Adipocyte (in vitro differentiated cells): ENCODE measurements around the gene SAA4.
"Not testable (repeated sequence)": the region's sequence is repeated elsewhere in the genome, so short reads cannot be mapped to it uniquely, and the experiment has no call there.

Experiments
- DNase-seq: peaks from one replicate; pipeline ENCODE4 v3.0.0-alpha.2; 2015; ENCODE audit warnings: low read depth
- H3K27me3 ChIP-seq: replicated peaks from 2 replicates; pipeline ENCODE4 v1.7.0; 2013; ENCODE audit warnings: mild to moderate bottlenecking, low read length, moderate library complexity; ENCODE audit not compliant: control insufficient read depth, insufficient read depth
- H3K36me3 ChIP-seq: 2 replicates; pipeline ENCODE4 v1.7.0; 2013; ENCODE audit warnings: low read length, mild to moderate bottlenecking, moderate library complexity; ENCODE audit not compliant: control insufficient read depth, insufficient read depth, severe bottlenecking
- H3K4me1 ChIP-seq: 2 replicates; pipeline ENCODE4 v1.7.0; 2013; ENCODE audit warnings: mild to moderate bottlenecking, low read length, moderate library complexity; ENCODE audit not compliant: control insufficient read depth, insufficient read depth
- H3K4me3 ChIP-seq: 2 replicates; pipeline ENCODE4 v1.7.0; 2013; ENCODE audit warnings: mild to moderate bottlenecking, low read length, moderate library complexity
- H3K9ac ChIP-seq: 2 replicates; pipeline ENCODE4 v1.7.0; 2013; ENCODE audit warnings: mild to moderate bottlenecking, low read length, moderate library complexity
- H3K9me3 ChIP-seq: 2 replicates; pipeline ENCODE4 v1.7.0; 2013; ENCODE audit warnings: mild to moderate bottlenecking, low read length, moderate library complexity; ENCODE audit not compliant: control insufficient read depth

The SAA4 gene

DNA sequence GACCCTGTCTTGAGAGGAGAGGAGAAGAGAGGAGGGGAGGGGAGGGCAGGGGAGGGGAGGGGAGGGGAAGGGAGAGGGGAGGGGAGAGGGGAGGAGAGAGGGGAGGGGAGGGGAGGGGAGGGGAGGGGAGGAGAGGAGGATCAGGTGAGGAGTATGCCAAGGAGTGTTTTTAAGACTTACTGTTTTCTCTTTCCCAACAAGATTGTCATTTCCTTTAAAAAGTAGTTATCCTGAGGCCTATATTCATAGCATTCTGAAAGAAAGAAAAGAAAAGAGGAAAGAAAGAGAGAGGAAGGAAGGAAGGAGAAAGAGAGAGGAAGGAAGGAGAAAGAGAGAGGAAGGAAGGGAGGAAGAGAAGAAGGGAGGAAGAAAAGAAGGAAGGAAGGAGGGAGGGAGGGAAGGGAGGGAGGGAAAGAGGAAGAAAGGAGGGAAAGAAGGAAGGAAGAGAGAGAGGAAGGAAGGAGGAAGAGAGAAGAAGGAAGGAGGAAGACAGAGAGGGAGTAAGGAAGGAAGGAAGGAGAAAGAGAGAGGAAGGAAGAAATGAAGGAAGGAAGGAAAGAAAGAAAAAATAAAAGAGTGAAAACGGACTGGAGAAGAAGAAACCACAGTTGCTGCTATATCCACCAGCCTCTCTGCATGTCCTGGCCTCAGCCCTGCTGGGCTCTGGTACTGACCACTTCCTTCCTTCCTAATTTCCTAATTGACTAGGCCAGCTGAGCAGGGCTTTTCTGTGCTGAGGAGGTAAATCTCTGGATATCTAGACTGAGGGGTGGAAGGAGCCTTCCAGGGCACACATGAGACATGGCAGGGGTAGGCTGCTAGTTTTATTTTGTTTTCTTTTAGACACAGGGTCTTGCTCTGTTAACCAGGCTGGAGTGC lies 28.3 kb upstream of the SAA4 start:
- Histone ChIP-seq H3K4me3 (no peak overlapping the region), H3K4me1 (peaks cover 24% of the 10 kb centered on the region), H3K9ac (no peak overlapping the region), H3K36me3 (no peaks in the 10 kb centered on the region), H3K9me3 (no peaks in the 10 kb centered on the region), H3K27me3 (no peaks in the 10 kb centered on the region)
- no peak for DNase-seq

DNA sequence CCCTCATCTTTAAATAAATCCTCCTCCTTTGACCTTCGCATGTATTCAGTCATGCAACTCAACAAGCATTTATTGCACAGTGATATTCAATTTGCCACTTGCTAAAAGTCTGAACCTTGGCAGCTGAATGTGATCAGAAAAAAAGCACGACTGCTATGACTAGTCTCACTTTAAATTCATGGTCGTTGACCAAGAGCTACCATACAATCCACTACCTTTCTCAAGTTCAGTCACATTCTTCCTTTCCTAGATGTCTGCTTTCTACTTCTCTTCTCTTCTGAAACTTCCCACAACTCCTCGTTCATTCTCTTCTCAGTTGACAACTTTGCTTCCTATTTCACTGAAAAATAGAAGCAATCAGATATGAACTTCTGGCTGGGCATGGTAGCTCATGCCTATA lies 27.4 kb upstream of the SAA4 start:
- H3K9ac ChIP-seq, result no peak overlapping the region
- DNase-seq, result no peak
- H3K4me3 ChIP-seq, result no peak overlapping the region

DNA sequence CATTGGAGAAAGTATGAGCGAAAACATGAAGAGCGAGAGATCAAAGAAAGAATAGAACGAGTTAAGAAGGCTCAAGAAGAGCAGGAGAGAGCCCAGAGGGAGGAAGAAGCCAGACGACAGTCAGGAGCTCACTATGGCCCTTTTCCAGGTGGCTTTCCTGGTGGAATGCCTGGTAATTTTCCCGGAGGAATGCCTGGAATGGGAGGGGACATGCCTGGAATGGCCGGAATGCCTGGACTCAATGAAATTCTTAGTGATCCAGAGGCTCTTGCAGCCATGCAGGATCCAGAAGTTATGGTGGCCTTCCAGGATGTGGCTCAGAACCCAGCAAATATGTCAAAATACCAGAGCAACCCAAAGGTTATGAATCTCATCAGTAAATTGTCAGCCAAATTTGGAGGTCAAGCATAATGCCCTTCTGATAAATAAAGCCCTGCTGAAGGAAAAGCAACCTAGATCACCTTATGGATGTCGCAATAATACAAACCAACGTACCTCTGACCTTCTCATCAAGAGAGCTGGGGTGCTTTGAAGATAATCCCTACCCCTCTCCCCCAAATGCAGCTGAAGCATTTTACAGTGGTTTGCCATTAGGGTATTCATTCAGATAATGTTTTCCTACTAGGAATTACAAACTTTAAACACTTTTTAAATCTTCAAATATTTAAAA lies 26.2 kb upstream of the SAA4 start:
- not testable (repeated sequence) for H3K36me3 ChIP-seq, H3K4me3 ChIP-seq, DNase-seq, H3K9me3 ChIP-seq, H3K9ac ChIP-seq, H3K27me3 ChIP-seq
- peaks cover 32% of the 10 kb centered on the region for H3K4me1 ChIP-seq

More for the DNA sequence above, 27.4 kb upstream of the SAA4 start:
- Histone ChIP-seq H3K36me3 (no peaks in the 10 kb centered on the region), H3K4me1 (peaks cover 32% of the 10 kb centered on the region), H3K27me3 (no peaks in the 10 kb centered on the region), H3K9me3 (no peaks in the 10 kb centered on the region)

DNA sequence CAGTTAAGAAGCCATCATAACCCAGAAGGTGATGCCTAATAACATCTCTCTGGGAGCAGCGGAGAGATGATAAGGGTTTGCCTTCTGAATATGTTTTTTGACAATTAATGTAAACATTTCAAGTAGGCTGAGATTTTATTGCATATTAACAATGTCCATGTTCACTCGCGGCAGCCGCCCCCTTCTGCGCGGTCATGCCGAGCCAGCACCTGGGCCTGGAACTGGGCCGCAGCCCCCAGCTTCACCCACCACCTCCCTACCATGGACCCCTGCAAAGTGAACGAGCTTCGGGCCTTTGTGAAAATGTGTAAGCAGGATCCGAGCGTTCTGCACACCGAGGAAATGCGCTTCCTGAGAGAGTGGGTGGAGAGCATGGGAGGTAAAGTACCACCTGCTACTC lies 25.1 kb upstream of the SAA4 start:
- Histone ChIP-seq H3K9me3 (no peaks in the 10 kb centered on the region), H3K4me1 (peaks cover 30% of the 10 kb centered on the region), H3K36me3 (no peaks in the 10 kb centered on the region), H3K27me3 (peaks cover 4% of the 10 kb centered on the region), H3K4me3 (no peak overlapping the region), H3K9ac (no peak overlapping the region)
- DNase-seq, result no peak

DNA sequence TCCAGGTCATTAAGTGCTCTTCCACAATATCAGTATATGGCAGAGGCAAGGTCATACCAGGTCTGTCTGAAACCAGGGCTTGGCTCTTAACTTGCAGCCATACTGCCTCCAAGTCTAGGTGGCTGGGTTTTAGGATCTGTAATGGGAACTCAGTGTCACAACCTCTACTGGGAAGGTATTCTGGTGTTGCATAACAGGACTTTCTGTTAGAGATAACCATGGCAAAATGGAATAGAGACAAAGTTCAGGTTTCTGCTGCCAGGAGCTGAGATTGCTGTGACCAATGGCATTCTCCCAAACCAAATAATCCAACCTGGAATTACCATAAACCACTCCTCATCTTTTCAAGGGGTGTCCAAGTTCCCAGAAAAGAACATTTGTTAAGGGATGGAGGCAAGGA lies 22.7 kb upstream of the SAA4 start:
- peaks cover 7% of the 10 kb centered on the region for H3K27me3 ChIP-seq
- DNase-seq, result no peak
- H3K4me3 ChIP-seq, result no peak overlapping the region
- peaks cover 16% of the 10 kb centered on the region for H3K4me1 ChIP-seq
- H3K36me3 ChIP-seq, result no peaks in the 10 kb centered on the region
- H3K9ac ChIP-seq, result no peak overlapping the region
- H3K9me3 ChIP-seq, result no peaks in the 10 kb centered on the region

DNA sequence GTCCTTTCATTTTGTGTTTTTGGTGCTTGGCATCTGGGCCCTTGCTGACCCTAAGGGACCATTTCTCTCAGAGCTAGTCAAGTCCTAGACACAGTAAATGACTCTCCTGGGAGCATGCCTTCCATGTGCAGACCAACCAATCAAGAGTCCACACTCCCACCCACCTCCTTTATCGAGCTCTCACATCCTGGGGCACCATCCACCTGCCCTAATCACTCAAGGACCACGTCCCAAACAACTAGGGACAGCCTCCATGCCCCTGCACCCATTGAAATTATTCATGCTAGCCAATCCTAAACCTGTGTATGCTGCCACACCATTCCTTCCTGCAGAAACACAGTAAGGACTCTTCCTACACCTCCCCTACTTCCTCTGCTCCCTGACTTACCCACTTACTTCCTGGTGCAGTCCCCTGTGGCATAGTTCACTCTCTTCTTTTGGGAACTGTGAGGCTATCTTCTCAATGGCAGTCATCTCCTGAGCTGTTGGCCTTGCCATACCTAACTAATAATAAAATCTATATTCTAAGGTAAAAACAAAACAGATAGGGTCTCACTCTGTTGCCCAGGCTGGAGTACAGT lies 18.3 kb upstream of the SAA4 start:
- no peak overlapping the region for H3K9ac ChIP-seq
- H3K4me3 ChIP-seq, result no peak overlapping the region
- H3K9me3 ChIP-seq, result no peaks in the 10 kb centered on the region
- peaks cover 7% of the 10 kb centered on the region for H3K27me3 ChIP-seq
- peaks cover 12% of the 10 kb centered on the region for H3K4me1 ChIP-seq
- no peaks in the 10 kb centered on the region for H3K36me3 ChIP-seq
- no peak for DNase-seq

DNA sequence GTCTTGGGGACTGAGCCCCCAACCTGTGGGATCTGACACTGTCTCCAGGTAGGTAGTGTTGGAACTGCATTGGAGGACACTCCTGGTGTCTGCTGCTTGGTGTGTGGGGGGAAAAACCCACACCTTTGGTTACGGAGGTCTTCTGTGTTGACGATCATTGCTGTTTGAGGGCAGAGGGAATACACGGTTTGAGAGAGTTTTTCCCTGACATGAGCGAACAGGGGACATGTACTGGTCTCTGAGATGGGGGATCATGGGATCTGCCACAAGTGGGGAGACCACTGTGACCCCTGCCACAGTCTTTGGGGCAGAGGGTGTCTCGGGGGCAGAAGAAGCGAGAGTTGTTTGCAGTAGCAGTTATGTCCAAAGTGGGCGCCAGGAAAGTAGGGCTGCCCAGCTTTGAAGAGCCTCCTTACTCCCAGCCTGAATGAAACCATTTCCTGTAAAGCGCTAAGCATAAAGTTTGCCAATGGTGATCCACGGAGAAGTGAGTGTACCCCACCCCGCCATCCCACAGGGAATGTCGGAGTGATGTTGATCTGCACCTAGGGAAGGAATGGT lies 17.3 kb upstream of the SAA4 start:
- Histone ChIP-seq H3K27me3 (peaks cover 7% of the 10 kb centered on the region), H3K4me1 (peaks cover 4% of the 10 kb centered on the region), H3K9me3 (no peaks in the 10 kb centered on the region), H3K36me3 (no peaks in the 10 kb centered on the region), H3K9ac (no peak overlapping the region), H3K4me3 (no peak overlapping the region)
- DNase-seq, result no peak

DNA sequence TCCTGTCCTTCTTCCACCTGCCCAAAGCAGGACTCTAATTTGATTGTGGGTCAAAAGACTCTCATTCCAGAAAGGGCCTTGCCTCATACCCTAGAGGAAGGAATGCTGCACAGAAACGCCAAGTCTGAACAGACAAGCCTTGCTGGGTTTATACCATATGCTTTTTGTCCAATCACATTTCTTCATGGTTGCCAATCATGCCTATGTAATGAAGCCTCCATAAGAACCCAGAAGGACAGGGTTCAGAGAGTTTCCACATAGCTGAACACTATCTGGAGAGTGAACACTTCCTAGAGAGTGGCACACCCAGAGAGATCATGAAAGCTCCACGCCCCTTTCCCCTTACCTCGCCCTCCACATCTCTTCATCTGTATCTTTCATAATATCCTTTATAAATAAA lies 16.6 kb upstream of the SAA4 start:
- Histone ChIP-seq H3K4me3 (no peak overlapping the region), H3K9me3 (no peaks in the 10 kb centered on the region), H3K27me3 (peaks cover 7% of the 10 kb centered on the region), H3K9ac (no peak overlapping the region), H3K36me3 (no peaks in the 10 kb centered on the region), H3K4me1 (peaks cover 7% of the 10 kb centered on the region)
- DNase-seq, result no peak

DNA sequence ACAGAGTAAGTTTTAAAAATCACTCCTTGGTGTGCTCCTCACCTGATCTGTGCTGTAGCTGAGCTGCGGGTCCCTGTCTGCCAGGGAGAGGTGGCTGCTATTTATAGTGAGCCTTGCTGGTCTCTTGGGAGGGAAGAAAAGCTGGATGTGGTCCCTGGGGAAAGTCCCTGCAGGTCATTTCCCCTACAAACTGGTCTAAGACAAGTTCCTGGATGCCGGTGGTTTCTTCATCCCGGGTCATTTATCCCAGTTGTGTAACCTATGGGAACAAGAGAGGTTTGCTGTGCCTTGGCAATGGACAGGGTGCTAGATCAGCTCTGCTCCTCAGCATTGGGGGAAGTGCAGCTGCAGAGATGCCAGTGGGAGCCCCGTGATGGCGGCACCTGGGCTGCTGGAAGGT lies 12.0 kb upstream of the SAA4 start, which contains the start of gene SAA2:
Gene SAA2 (minus strand): TSS at position 108 of the 400 bp plus-strand sequence. CDS start 657 bp downstream, outside the sequence.
- Histone ChIP-seq H3K9ac (no peak within 1 kb of the TSS), H3K4me3 (no peak within 1 kb of the TSS), H3K4me1 (peaks cover 31% of the 10 kb centered on the region), H3K27me3 (no peaks in the 10 kb centered on the region), H3K9me3 (no peaks in the 10 kb centered on the region), H3K36me3 (no peaks in the 10 kb centered on the region)
- no peak for DNase-seq

DNA sequence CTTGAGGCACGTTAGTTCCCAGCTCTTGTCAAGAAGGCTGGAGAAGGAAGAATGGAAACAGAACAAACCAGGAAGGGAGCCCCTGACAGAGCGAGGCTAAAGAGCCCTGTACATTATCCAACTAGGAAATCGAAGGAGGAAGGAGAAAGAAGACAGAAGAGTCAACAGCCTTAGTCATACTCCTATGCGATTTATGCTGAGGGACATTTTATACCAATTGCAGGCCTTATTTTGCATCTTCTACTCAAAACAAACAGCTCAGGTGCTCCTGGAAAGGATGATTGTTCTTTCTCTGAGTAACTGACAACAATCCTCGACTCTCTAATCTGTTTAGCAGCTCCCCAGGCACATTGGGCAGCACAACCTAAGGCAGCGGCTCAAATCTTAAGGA lies 10.6 kb upstream of the SAA4 start:
- not testable (repeated sequence) for H3K4me3 ChIP-seq, H3K36me3 ChIP-seq, H3K9ac ChIP-seq, H3K9me3 ChIP-seq, H3K27me3 ChIP-seq, DNase-seq
- peaks cover 31% of the 10 kb centered on the region for H3K4me1 ChIP-seq
